Measurements from ENCODE around the gene SLC25A25.

The SLC25A25 gene

GRCh38 chr9:128096616-128097536, 28.8 kb downstream of the SLC25A25 start:
- no peak for DNase-seq (ENCODE audit: low read depth in 2 of 2)

- no peak for DNase-seq (ENCODE audit: low read depth in 2 of 2)
Measured at GRCh38 chr9:128097543-128098296, 29.7 kb downstream of the SLC25A25 start.

GRCh38 chr9:128098297-128099230, 30.5 kb downstream of the SLC25A25 start:
- DNase-seq (ENCODE audit: low read depth in 2 of 2) = peak; percentile 42 to 47

- DNase-seq (ENCODE audit: low read depth in 2 of 2) = no peak
Measured at GRCh38 chr9:128099231-128099931, 31.3 kb downstream of the SLC25A25 start.

GRCh38 chr9:128099932-128100491, 32.0 kb downstream of the SLC25A25 start:
- DNase-seq (ENCODE audit: low read depth in 2 of 2) = no peak

GRCh38 chr9:128100581-128100980, 32.5 kb downstream of the SLC25A25 start:
- no peak for DNase-seq (ENCODE audit: low read depth in 2 of 2)

GRCh38 chr9:128101231-128101661, 33.2 kb downstream of the SLC25A25 start:
- no peak for DNase-seq (ENCODE audit: low read depth in 2 of 2)

- no peak for DNase-seq (ENCODE audit: low read depth in 2 of 2)
Measured at GRCh38 chr9:128101690-128102089, 33.7 kb downstream of the SLC25A25 start.

GRCh38 chr9:128102196-128102595, 34.2 kb downstream of the SLC25A25 start:
- DNase-seq (ENCODE audit: low read depth in 2 of 2) = no peak

GRCh38 chr9:128102861-128103588, 35.0 kb downstream of the SLC25A25 start:
- no peak for DNase-seq (ENCODE audit: low read depth in 2 of 2)

GRCh38 chr9:128103589-128103962, 35.5 kb downstream of the SLC25A25 start:
- DNase-seq (ENCODE audit: low read depth in 2 of 2) = no peak

GRCh38 chr9:128104171-128104618, 36.2 kb downstream of the SLC25A25 start:
- DNase-seq (ENCODE audit: low read depth in 2 of 2) = no peak

GRCh38 chr9:128105538-128106175, 37.6 kb downstream of the SLC25A25 start:
- DNase-seq (ENCODE audit: low read depth in 2 of 2) = no peak

GRCh38 chr9:128106181-128106939, 38.3 kb downstream of the SLC25A25 start:
- no peak for DNase-seq (ENCODE audit: low read depth in 2 of 2)

GRCh38 chr9:128106940-128107467, 39.0 kb downstream of the SLC25A25 start:
- no peak for DNase-seq (ENCODE audit: low read depth in 2 of 2)

GRCh38 chr9:128107468-128108268, 39.6 kb downstream of the SLC25A25 start:
- no peak for DNase-seq (ENCODE audit: low read depth in 2 of 2)

GRCh38 chr9:128108269-128109049, 40.4 kb downstream of the SLC25A25 start:
- no peak for DNase-seq (ENCODE audit: low read depth in 2 of 2)

All from stimulated activated CD8-positive, alpha-beta memory T cell treated with anti-CD3 and anti-CD28 coated beads, Interleukin-15, amount 100 ng/mL, for 4 hours (primary cell).